ENCODE results near the gene PLSCR4. TPM values are rescaled to one million over a fixed set of nuclear protein-coding genes. Genes with fewer than 3 reads are reported as not detected.

The PLSCR4 gene
- polyA plus RNA-seq, 1 of the 3 experiments (the other 2 are of a cell fraction): 0.05 TPM

DNA sequence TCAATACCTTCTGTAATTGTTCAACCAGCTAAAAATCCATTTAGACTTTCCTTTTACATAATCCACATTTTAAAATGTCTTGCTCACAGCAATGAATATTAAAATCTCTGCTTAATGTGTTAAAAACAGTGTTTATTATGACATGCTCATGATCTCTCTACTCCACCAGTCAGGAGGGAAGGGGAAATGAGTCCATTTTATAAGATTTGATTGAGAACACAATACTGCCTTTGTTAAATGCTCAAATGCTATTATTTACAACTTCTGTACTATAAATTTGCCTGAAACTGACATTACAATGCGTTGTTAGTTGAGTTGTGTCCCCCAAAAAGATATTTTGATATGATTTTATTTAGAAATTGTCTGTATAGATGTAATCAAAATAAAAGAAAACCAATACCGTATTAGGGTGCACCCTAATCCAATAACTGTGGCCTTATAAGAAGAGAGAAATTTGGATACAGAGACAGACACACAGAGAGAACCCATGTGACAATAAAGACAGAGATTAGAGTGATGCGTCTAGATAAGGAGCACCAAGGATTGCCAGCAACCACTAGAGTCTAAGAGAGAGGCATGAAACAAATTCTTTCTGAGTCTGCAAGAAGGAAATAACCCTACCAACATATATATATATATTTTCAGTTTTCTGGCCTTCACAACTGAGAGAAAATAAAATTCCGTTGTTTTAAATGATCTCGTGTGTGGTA lies 9.1 kb upstream of the PLSCR4 start:
- no peak for DNase-seq
- H3K4me2 ChIP-seq: no peak overlapping the region
- ChIA-PET CTCF (no interaction called here), POLR2A (no interaction called here)
- H3K4me3 ChIP-seq (ENCODE audit: low read depth in 2 of 2, low read length in 1 of 2): no peak overlapping the region
- TF ChIP-seq ELF1 (IDR thresholded peaks at IDR 0.05) (no peak), MAX (IDR thresholded peaks at IDR 0.05; ENCODE audit: low read depth) (no peak), CHD2 (IDR thresholded peaks at IDR 0.05; ENCODE audit: low read length, partially characterized antibody) (no peak), FOXJ3 (CRISPR knock-in tag; IDR thresholded peaks at IDR 0.05) (no peak), YY1 (IDR thresholded peaks at IDR 0.05; ENCODE audit: low read depth) (no peak), IRF3 (IDR thresholded peaks at IDR 0.05; ENCODE audit: low read depth, low read length) (no peak), GABPA (IDR thresholded peaks at IDR 0.05; ENCODE audit: low read depth) (no peak), RCOR1 (IDR thresholded peaks at IDR 0.05; ENCODE audit: low read length) (no peak), NRF1 (IDR thresholded peaks at IDR 0.05; ENCODE audit: low read depth, low read length) (no peak), NFIC (IDR thresholded peaks at IDR 0.05; ENCODE audit: borderline replicate concordance) (no peak)
- 12% methylated on average over 5 of the region's 5 CpGs for WGBS (ENCODE audit: low lambda C conversion rate)
- H3K4me1 ChIP-seq (ENCODE audit: control insufficient read depth in 1 of 2, insufficient read depth in 2 of 2, low read depth in 1 of 2, low read length in 1 of 2): no peaks in the 10 kb centered on the region
- no peaks in the 10 kb centered on the region for H3F3A ChIP-seq (replicated peaks; ENCODE audit: insufficient read depth)
- no peaks in the 10 kb centered on the region for H3K9me2 ChIP-seq
- H2AFZ ChIP-seq (ENCODE audit: low read depth): no peak overlapping the region
- H3K27me3 ChIP-seq (ENCODE audit: insufficient read depth): peaks cover 11% of the 10 kb centered on the region; the same call in 1 of the 2 replicates
- no peaks in the 10 kb centered on the region for H3K36me3 ChIP-seq (replicated peaks in 1 of 2; ENCODE audit: control insufficient read depth in 1 of 2, insufficient read depth in 2 of 2, low read length in 1 of 2)
- no peaks in the 10 kb centered on the region for H4K20me1 ChIP-seq (ENCODE audit: insufficient read depth)
- no peaks in the 10 kb centered on the region for H3K9me3 ChIP-seq
- no peak overlapping the region for H3K27ac ChIP-seq (ENCODE audit: low read depth in 2 of 2, low read length in 1 of 2)
- H3K9ac ChIP-seq: no peak overlapping the region
- H3K79me2 ChIP-seq (ENCODE audit: insufficient read depth): no peaks in the 10 kb centered on the region

DNA sequence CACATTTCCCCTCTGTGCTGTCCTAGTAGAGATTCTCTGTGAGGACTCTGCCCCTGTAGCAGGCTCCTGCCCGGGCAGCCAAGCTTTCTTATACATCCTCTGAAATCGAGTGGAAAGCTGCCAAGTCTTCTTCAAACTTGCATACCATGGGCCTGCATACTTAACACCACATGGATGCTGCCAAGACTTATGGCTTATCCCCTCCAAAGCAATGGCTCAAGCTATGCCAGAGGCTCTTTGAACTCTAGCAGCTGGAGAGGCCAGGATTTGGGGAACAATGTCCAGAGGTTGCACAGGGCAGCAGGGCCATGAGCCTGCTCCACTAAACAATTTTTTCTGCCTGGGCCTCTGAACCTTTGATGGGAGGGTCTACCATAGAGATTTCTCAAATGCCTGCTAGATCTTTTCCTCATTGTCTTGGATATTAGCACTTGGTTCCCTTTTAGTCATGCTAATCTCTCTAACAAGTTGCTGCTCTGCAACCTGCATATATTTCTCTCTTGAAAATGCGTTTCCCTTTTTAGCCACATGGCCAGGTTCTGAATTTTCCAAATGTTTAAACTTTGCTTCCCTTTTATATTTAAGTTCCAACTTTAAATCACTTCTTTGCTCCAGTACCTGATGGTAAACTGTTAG lies 6.1 kb upstream of the PLSCR4 start:
- WGBS (ENCODE audit: low lambda C conversion rate): 10% methylated on average over 3 of the region's 3 CpGs
- Histone ChIP-seq H3K36me3 (replicated peaks in 1 of 2; ENCODE audit: control insufficient read depth in 1 of 2, insufficient read depth in 2 of 2, low read length in 1 of 2) (no peaks in the 10 kb centered on the region), H3K4me1 (ENCODE audit: control insufficient read depth in 1 of 2, insufficient read depth in 2 of 2, low read depth in 1 of 2, low read length in 1 of 2) (no peaks in the 10 kb centered on the region), H4K20me1 (ENCODE audit: insufficient read depth) (no peaks in the 10 kb centered on the region), H3F3A (replicated peaks; ENCODE audit: insufficient read depth) (no peaks in the 10 kb centered on the region), H3K79me2 (ENCODE audit: insufficient read depth) (no peaks in the 10 kb centered on the region), H3K9me2 (no peaks in the 10 kb centered on the region), H3K9ac (no peak overlapping the region), H3K4me2 (no peak overlapping the region), H2AFZ (ENCODE audit: low read depth) (no peak overlapping the region), H3K9me3 (no peaks in the 10 kb centered on the region), H3K27me3 (ENCODE audit: insufficient read depth) (peaks cover 11% of the 10 kb centered on the region; the same call in 1 of the 2 replicates), H3K4me3 (ENCODE audit: low read depth in 2 of 2, low read length in 1 of 2) (no peak overlapping the region), H3K27ac (ENCODE audit: low read depth in 2 of 2, low read length in 1 of 2) (no peak overlapping the region)
- ChIA-PET POLR2A (no interaction called here), CTCF (no interaction called here)
- no peak for DNase-seq
- no peak for TF ChIP-seq RXRA (IDR thresholded peaks at IDR 0.05; ENCODE audit: borderline replicate concordance, low read depth)
- TF ChIP-seq EZH2phosphoT487 (IDR thresholded peaks at IDR 0.05; ENCODE audit: borderline replicate concordance, low read depth): no peak
- TF ChIP-seq GABPA (IDR thresholded peaks at IDR 0.05; ENCODE audit: low read depth): no peak
- no peak for TF ChIP-seq SIN3A (IDR thresholded peaks at IDR 0.05; ENCODE audit: borderline replicate concordance, low read depth, low read length)
- TF ChIP-seq TAF1 (IDR thresholded peaks at IDR 0.05; ENCODE audit: borderline replicate concordance, low read depth, low read length): no peak
- no peak for TF ChIP-seq GATA2 (CRISPR knock-in tag; IDR thresholded peaks at IDR 0.05)
- TF ChIP-seq, protein P1, sequence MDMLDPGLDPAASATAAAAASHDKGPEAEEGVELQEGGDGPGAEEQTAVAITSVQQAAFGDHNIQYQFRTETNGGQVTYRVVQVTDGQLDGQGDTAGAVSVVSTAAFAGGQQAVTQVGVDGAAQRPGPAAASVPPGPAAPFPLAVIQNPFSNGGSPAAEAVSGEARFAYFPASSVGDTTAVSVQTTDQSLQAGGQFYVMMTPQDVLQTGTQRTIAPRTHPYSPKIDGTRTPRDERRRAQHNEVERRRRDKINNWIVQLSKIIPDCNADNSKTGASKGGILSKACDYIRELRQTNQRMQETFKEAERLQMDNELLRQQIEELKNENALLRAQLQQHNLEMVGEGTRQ (IDR thresholded peaks at IDR 0.05; ENCODE audit: borderline replicate concordance, low read depth, low read length): no peak
- TF ChIP-seq MXI1 (IDR thresholded peaks at IDR 0.05; ENCODE audit: low read depth, low read length): no peak
- no peak for TF ChIP-seq IRF3 (IDR thresholded peaks at IDR 0.05; ENCODE audit: low read depth, low read length)
- TF ChIP-seq TCF12 (IDR thresholded peaks at IDR 0.05): no peak
- TF ChIP-seq FOSL2 (IDR thresholded peaks at IDR 0.05; ENCODE audit: borderline replicate concordance, low read depth): no peak
- TF ChIP-seq, protein P2, sequence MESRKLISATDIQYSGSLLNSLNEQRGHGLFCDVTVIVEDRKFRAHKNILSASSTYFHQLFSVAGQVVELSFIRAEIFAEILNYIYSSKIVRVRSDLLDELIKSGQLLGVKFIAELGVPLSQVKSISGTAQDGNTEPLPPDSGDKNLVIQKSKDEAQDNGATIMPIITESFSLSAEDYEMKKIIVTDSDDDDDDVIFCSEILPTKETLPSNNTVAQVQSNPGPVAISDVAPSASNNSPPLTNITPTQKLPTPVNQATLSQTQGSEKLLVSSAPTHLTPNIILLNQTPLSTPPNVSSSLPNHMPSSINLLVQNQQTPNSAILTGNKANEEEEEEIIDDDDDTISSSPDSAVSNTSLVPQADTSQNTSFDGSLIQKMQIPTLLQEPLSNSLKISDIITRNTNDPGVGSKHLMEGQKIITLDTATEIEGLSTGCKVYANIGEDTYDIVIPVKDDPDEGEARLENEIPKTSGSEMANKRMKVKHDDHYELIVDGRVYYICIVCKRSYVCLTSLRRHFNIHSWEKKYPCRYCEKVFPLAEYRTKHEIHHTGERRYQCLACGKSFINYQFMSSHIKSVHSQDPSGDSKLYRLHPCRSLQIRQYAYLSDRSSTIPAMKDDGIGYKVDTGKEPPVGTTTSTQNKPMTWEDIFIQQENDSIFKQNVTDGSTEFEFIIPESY (IDR thresholded peaks at IDR 0.05; ENCODE audit: borderline replicate concordance, low read depth): no peak
- no peak for TF ChIP-seq NFIC (IDR thresholded peaks at IDR 0.05; ENCODE audit: borderline replicate concordance)
- no peak for TF ChIP-seq EP300 (IDR thresholded peaks at IDR 0.05; ENCODE audit: borderline replicate concordance in 1 of 2, low read depth in 1 of 2, low read length in 1 of 2)
- no peak for TF ChIP-seq RCOR1 (IDR thresholded peaks at IDR 0.05; ENCODE audit: low read length)
- no peak for TF ChIP-seq NRF1 (IDR thresholded peaks at IDR 0.05; ENCODE audit: low read depth, low read length)
